Breast epithelium (tissue), 3 donors: ENCODE measurements around the gene PPIC.

Source experiments
- CTCF ChIP-seq, 3 donors: fragments of 450-650 bp; IDR thresholded peaks; one replicate each; pipeline ENCODE4 v1.5.1; 2016 to 2017; ENCODE audit warnings: antibody characterized with exemption in 3 of 3, mild to moderate bottlenecking in 3 of 3, moderate library complexity in 3 of 3
- POLR2A ChIP-seq: fragments of 450-650 bp; IDR thresholded peaks from one replicate; pipeline ENCODE4 v1.6.1; 2016; ENCODE audit warnings: antibody characterized with exemption, mild to moderate bottlenecking, moderate library complexity
- POLR2AphosphoS5 ChIP-seq, 3 donors: sonication (generic); formaldehyde crosslinking; IDR thresholded peaks; one replicate each; pipeline ENCODE4 v1.6.1; 2017; ENCODE audit warnings: antibody characterized with exemption in 3 of 3

- no peak for TF ChIP-seq CTCF (IDR thresholded peaks at IDR 0.05)
- TF ChIP-seq POLR2A = no peak
- no peak for TF ChIP-seq POLR2AphosphoS5 (IDR thresholded peaks at IDR 0.05)
Measured at GRCh38 chr5:123083298-123083697, 46.8 kb upstream of the PPIC start.
